Spleen (tissue), 11 donors: ENCODE data around the gene RIPOR3. TPM values are rescaled to one million over a fixed set of nuclear protein-coding genes. Genes with fewer than 3 reads are reported as not detected.

ENCODE experiments used
- DNase-seq: peaks from one replicate; pipeline ENCODE4 v3.0.0-alpha.2; 2020
- H3K27ac ChIP-seq, 8 donors: fragments of 200-600 bp; sonication (generic) in 7 of 8; 1 replicate in 4 of 8; 2 replicates in 4 of 8; pipeline versions ENCODE4 v1.5.0 to v1.8.0; 2016 to 2021; ENCODE audit warnings: inconsistent platforms in 4 of 8, mild to moderate bottlenecking in 4 of 8, moderate library complexity in 1 of 8
- H3K27me3 ChIP-seq, 7 donors: fragments of 200-600 bp; sonication (generic) in 6 of 7; replicated peaks in 1 of 7; 1 replicate in 4 of 7; 2 replicates in 3 of 7; pipeline versions ENCODE4 v1.5.0 to v1.8.0; 2016 to 2021; ENCODE audit warnings: inconsistent platforms in 3 of 7, mild to moderate bottlenecking in 1 of 7
- H3K36me3 ChIP-seq, 6 donors: fragments of 200-600 bp; sonication (generic) in 5 of 6; 1 replicate in 4 of 6; 2 replicates in 2 of 6; pipeline versions ENCODE4 v1.5.0 to v1.8.0; 2016 to 2021; ENCODE audit warnings: inconsistent platforms in 2 of 6
- H3K4me1 ChIP-seq, 6 donors: fragments of 200-600 bp; sonication (generic) in 5 of 6; 1 replicate in 3 of 6; 2 replicates in 3 of 6; pipeline versions ENCODE4 v1.5.0 to v1.8.0; 2016 to 2021; ENCODE audit warnings: inconsistent platforms in 3 of 6
- H3K4me3 ChIP-seq, 8 donors: fragments of 200-600 bp; sonication (generic) in 7 of 8; 1 replicate in 4 of 8; 2 replicates in 4 of 8; pipeline versions ENCODE4 v1.5.0 to v1.8.0; 2016 to 2021; ENCODE audit warnings: inconsistent platforms in 4 of 8, mild to moderate bottlenecking in 4 of 8, moderate library complexity in 2 of 8
- H3K9me3 ChIP-seq, 8 donors: fragments of 200-600 bp; sonication (generic) in 7 of 8; 1 replicate in 4 of 8; 2 replicates in 4 of 8; pipeline versions ENCODE4 v1.5.0 to v1.8.0; 2016 to 2021; ENCODE audit warnings: inconsistent platforms in 4 of 8
- POLR2A ChIP-seq, 3 donors: fragments of 450-650 bp; IDR thresholded peaks; one replicate each; pipeline ENCODE4 v1.5.1; 2017; ENCODE audit warnings: antibody characterized with exemption in 3 of 3, mild to moderate bottlenecking in 1 of 3
- POLR2AphosphoS5 ChIP-seq, 3 donors: sonication (generic); formaldehyde crosslinking; IDR thresholded peaks; one replicate each; pipeline ENCODE4 v1.5.1; 2017; ENCODE audit warnings: antibody characterized with exemption in 3 of 3
- WGBS, 5 donors: extraction: QIAGEN DNeasy Blood & Tissue Kit in 3 of 5; methylation state at CpG; one replicate each; pipeline versions ENCODE4 v1.1.5 to v1.1.7; 2013 to 2018; 5-methylcytosine and 5-hydroxymethylcytosine counted together
- intact Hi-C: fragments of 100-400 bp; cut with DNase I; formaldehyde crosslinking; loops from one replicate; pipeline ENCODE4 v1.15.0; 2023; ENCODE audit warnings: low total_unique reads
- polyA plus RNA-seq, 3 donors: library from polyadenylated mRNA; stranded (reverse); fragments of 200-250 nt; gene quantifications; one replicate each; pipeline ENCODE4 v1.2.1, GENCODE V29; 2013
- total RNA-seq, 7 donors: library from RNA; depleted of rRNA in 3 of 7; stranded (reverse); fragments of >200 nt in 3 of 7; fragmentation: NEBNext Ultra II Directional in 4 of 7; extraction: Animal tissue kit (Norgen Biotek cat#: 25700) in 4 of 7; gene quantifications; one replicate each; pipeline versions ENCODE4 v1.1.0 to v1.2.1, GENCODE V29; 2016 to 2021
- TF ChIP-seq, protein P1 (sequence below), 11 experiments: fragments of 200-600 bp in 7 of 11; fragments of 450-650 bp in 4 of 11; sonication (generic) in 4 of 11; IDR thresholded peaks in 8 of 11; conservative IDR thresholded peaks in 3 of 11; 1 replicate in 7 of 11; 2 replicates in 4 of 11; pipeline versions ENCODE4 v1.4.0 to v1.8.0; 2016 to 2021; ENCODE audit warnings: antibody characterized with exemption in 11 of 11, inconsistent platforms in 4 of 11, mild to moderate bottlenecking in 1 of 11
- donor health status: healthy with polysubstance abuse.
- donor health status: DM: no; HTN: no; CAD: no; lungs with moderate emphysema.
- donor health status: DM: no; HTN: no; CAD: no.
- donor health status: Bipolar disorder and iron deficiency.
- donor health status: healthy.
- donor health status: DM: no; HTN: no; CAD: no.
- donor health status: DM: yes; HTN: yes; CAD: no.

The RIPOR3 gene
- total and polyA plus RNA-seq, 10 donors: 6.0 to 22.8 (median 13.1) TPM

- TF ChIP-seq POLR2AphosphoS5 (IDR thresholded peaks at IDR 0.05): no peak
- TF ChIP-seq, protein P1, sequence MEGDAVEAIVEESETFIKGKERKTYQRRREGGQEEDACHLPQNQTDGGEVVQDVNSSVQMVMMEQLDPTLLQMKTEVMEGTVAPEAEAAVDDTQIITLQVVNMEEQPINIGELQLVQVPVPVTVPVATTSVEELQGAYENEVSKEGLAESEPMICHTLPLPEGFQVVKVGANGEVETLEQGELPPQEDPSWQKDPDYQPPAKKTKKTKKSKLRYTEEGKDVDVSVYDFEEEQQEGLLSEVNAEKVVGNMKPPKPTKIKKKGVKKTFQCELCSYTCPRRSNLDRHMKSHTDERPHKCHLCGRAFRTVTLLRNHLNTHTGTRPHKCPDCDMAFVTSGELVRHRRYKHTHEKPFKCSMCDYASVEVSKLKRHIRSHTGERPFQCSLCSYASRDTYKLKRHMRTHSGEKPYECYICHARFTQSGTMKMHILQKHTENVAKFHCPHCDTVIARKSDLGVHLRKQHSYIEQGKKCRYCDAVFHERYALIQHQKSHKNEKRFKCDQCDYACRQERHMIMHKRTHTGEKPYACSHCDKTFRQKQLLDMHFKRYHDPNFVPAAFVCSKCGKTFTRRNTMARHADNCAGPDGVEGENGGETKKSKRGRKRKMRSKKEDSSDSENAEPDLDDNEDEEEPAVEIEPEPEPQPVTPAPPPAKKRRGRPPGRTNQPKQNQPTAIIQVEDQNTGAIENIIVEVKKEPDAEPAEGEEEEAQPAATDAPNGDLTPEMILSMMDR (IDR thresholded peaks at IDR 0.05 in 8 of 11, conservative IDR thresholded peaks at IDR 0.05 in 3 of 11): no peak
- no peak for TF ChIP-seq POLR2A (IDR thresholded peaks at IDR 0.05)
- DNase-seq: no peak
- 90 to 97% (median 93%) methylated on average over 5 of the region's 5 CpGs for WGBS, 5 donors
- Histone ChIP-seq H3K9me3 (no peaks in the 10 kb centered on the region), H3K36me3 (peaks cover 0 to 33% (median 0%) of the 10 kb centered on the region in 6 donors), H3K27me3 (peaks cover 0 to 38% (median 6%) of the 10 kb centered on the region in 7 donors), H3K4me1 (no peaks in the 10 kb centered on the region), H3K27ac (no peak overlapping the region), H3K4me3 (no peak overlapping the region)
- intact Hi-C loops: no loop called here
Observed at GRCh38 chr20:50605136-50605535, 86.2 kb downstream of the RIPOR3 start.

GRCh38 chr20:50604451-50604850 lies 86.9 kb downstream of the RIPOR3 start:
- no peak for DNase-seq
- Histone ChIP-seq H3K36me3 (peaks cover 0 to 32% (median 0%) of the 10 kb centered on the region in 6 donors), H3K27me3 (peaks cover 0 to 37% (median 6%) of the 10 kb centered on the region in 7 donors), H3K9me3 (no peaks in the 10 kb centered on the region), H3K4me1 (no peaks in the 10 kb centered on the region), H3K27ac (no peak overlapping the region), H3K4me3 (no peak overlapping the region)
- 86 to 95% (median 86%) methylated on average over 10 to 12 of the region's 12 CpGs for WGBS, 5 donors
- TF ChIP-seq, protein P1 (IDR thresholded peaks at IDR 0.05 in 8 of 11, conservative IDR thresholded peaks at IDR 0.05 in 3 of 11): no peak
- peak in 1 of 3 donors; percentile 12 for TF ChIP-seq POLR2AphosphoS5 (IDR thresholded peaks at IDR 0.05)
- intact Hi-C loops: no loop called here

- no peak for DNase-seq
- H3K36me3 ChIP-seq: peaks cover 0 to 13% (median 0%) of the 10 kb centered on the region in 6 donors
- H3K4me3 ChIP-seq: no peak overlapping the region
- intact Hi-C loops: no loop called here
- no peak overlapping the region for H3K27ac ChIP-seq
- H3K4me1 ChIP-seq: no peaks in the 10 kb centered on the region
- peaks cover 0 to 39% (median 6%) of the 10 kb centered on the region in 7 donors for H3K27me3 ChIP-seq
- TF ChIP-seq POLR2A (IDR thresholded peaks at IDR 0.05) (no peak), POLR2AphosphoS5 (IDR thresholded peaks at IDR 0.05) (no peak)
- TF ChIP-seq, protein P1 (IDR thresholded peaks at IDR 0.05 in 8 of 11, conservative IDR thresholded peaks at IDR 0.05 in 3 of 11): no peak
- no peaks in the 10 kb centered on the region for H3K9me3 ChIP-seq
- 85 to 93% (median 90%) methylated on average over 11 to 15 of the region's 15 CpGs for WGBS, 5 donors
Observed at GRCh38 chr20:50602432-50603088, 88.8 kb downstream of the RIPOR3 start.

- Histone ChIP-seq H3K4me1 (peaks cover 0 to 3% (median 0%) of the 10 kb centered on the region in 6 donors), H3K27me3 (peaks cover 0 to 47% (median 6%) of the 10 kb centered on the region in 7 donors), H3K27ac (no peak overlapping the region), H3K4me3 (no peak overlapping the region), H3K36me3 (peaks cover 0 to 10% (median 0%) of the 10 kb centered on the region in 6 donors), H3K9me3 (no peaks in the 10 kb centered on the region)
- 73 to 86% (median 84%) methylated on average over 20 to 33 of the region's 33 CpGs for WGBS, 5 donors
- TF ChIP-seq, protein P1 (IDR thresholded peaks at IDR 0.05 in 8 of 11, conservative IDR thresholded peaks at IDR 0.05 in 3 of 11): no peak
- TF ChIP-seq POLR2AphosphoS5 (IDR thresholded peaks at IDR 0.05): peak in 1 of 3 donors; percentile 34
- intact Hi-C loops: no loop called here
- DNase-seq: no peak
Observed at GRCh38 chr20:50601511-50602431, 89.6 kb downstream of the RIPOR3 start.
